Mesenteric fat pad (tissue), 1 donor: ENCODE measurements around the gene PCNP. TPM values are rescaled to one million over a fixed set of nuclear protein-coding genes. Genes with fewer than 3 reads are reported as not detected.
"Not testable (repeated sequence)": the region's sequence is repeated elsewhere in the genome, so short reads cannot be mapped to it uniquely, and the experiment has no call there.

Experiments used
- DNase-seq: peaks from one replicate; pipeline ENCODE4 v3.0.0-alpha.2; 2020; ENCODE audit warnings: low spot score
- long read RNA-seq: library from polyadenylated mRNA; unstranded; transcript quantifications from one replicate; pipeline ENCODE4 v2.0.0, GENCODE V29; 2020
- total RNA-seq: library from RNA; stranded (reverse); fragmentation: NEBNext Ultra II Directional; extraction: Animal tissue kit (Norgen Biotek cat#: 25700); gene quantifications from one replicate; pipeline ENCODE4 v1.2.1, GENCODE V29; 2021
- donor health status: DM: yes; HTN: yes; CAD: no.

PCNP gene
- 101 TPM for total RNA-seq
- long read RNA-seq, transcript PCNP-202 (5 exons, 2,165 nt), result minor isoform, 84 of 284 reads
- long read RNA-seq, transcript PCNP-201 (5 exons, 2,342 nt), result major isoform, 124 of 284 reads
- long read RNA-seq, transcript PCNP-204 (4 exons, 2,028 nt), result minor isoform, 25 of 284 reads
- long read RNA-seq, partial matches to known transcripts, result 7 of 284 reads
- long read RNA-seq, other reads (novel, unspliced or antisense), result 35 of 284 reads

- peak; percentile 99 for DNase-seq
Observed at GRCh38 chr3:101573449-101574387, at the start of gene PCNP. TSS of gene PCNP (plus strand) at chr3:101574180. CDS start at chr3:101574216, 36 bp downstream.

DNA sequence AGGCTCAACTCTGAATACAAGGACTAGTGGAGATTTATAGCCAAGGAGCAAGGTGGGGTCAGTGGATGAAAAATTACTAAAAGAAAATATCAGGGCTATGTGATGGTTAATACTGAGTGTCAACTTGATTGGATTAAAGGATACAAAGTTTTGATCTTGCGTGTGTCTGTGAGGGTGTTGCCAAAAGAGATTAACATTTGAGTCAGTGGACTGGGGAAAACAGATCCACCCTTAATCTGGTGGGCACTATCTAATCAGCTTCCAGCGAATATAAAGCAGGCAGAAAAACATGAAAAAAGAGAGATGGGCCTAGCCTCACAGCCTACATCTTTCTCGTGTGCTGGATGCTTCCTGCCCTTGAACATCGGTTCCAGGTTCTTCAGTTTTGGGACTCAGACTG lies 46.5 kb upstream of the PCNP start:
- no peak for DNase-seq

DNA sequence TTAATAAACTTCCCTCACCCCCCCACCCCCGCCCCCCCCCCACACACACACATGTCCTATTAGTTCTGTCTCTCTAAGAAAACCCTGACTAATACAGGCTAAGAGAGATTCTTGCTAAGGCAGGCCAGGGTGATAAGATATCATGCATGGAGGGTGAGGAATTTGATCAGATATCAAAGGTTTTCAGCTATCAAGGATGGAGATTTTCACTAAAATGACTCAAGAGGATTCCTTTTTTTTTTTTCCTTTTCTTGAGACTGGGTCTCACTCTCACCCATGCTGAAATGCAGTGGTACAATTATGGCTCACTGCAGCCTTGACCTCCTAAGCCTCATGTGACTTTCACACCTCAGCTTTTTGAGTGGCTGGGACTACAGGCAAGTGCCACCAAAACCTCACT lies 46.1 kb upstream of the PCNP start:
- no peak for DNase-seq

DNA sequence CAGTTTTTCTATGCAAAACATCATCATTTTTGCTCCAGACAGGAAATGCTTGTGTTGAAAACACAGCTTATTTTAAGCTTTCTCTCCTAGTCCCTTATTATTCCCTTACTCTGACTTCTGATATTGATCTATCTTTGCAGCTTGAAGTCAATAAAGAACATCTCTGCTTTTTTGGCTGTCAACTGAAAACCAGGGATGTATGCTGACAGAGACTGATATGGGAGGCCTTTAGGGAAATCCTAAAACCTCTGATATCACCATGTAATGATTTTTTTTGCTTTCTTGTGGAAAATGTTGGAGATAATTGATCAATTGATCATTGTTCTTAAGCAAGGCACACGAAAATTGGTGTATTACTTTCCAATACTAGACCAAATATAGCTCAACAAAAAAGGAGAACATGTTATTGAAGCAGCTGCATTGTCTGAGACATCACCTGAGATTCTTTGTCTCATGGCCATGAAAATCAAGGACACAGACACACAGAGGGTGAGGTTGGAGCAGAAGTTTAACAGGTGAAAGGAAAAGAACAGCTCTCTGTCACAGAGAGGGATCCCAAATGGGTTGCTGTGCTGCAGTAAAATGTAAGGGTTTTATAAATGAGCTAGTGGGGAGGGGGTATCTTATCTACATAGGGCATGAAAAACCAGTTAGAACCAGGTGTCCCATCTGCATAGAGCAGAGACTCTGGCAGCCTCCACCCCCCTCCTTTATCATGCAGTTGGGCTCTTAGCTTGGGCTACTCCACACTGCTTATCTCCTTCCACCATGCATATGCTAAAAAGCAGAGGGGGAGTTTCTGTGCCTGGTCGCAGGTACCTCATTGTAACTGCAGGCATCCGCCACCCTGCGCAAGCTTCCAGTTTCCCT lies 43.9 kb upstream of the PCNP start:
- no peak for DNase-seq

DNA sequence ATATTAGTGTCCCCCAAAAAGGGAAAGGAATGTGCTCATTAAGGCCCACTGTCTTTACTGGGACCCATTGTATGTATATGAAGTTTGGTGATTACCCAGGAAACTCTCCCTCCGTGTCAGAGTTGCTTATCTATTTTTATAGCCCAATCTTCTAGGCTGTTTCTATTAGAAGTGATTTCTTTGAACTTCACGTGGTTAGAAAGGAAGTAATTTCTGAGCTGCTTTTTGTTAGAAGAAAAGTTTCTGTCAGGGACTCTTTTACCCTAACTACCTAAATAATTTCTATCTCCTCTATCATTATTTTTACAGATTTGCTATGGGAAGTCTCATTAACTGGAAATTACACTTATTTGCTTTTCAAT lies 43.3 kb upstream of the PCNP start:
- DNase-seq, result no peak

GRCh38 chr3:101531473-101532086 lies 42.4 kb upstream of the PCNP start:
- DNase-seq, result no peak

- DNase-seq, result no peak
Observed at GRCh38 chr3:101532783-101533602, 41.0 kb upstream of the PCNP start.

- no peak for DNase-seq
Observed at GRCh38 chr3:101533603-101533968, 40.4 kb upstream of the PCNP start.

- no peak for DNase-seq
Observed at GRCh38 chr3:101535221-101535620, 38.8 kb upstream of the PCNP start.

- DNase-seq, result no peak
Observed at GRCh38 chr3:101536266-101536665, 37.7 kb upstream of the PCNP start.

DNA sequence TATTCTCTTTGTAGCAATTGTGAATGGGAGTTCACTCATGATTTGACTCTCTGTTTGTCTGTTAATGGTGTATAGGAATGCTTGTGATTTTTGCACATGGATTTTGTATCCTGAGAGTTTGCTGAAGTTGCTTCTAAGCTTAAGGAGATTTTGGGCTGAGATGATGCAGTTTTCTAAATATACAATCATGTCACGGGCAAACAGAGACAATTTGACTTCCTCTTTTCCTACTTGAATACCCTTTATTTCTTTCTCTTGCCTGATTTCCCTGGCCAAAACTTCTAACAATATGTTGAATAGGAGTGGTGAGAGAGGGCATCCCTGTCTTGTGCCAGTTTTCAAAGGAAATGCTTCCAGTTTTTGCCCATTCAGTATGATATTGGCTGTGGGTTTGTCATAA lies 37.0 kb upstream of the PCNP start:
- not testable (repeated sequence) for DNase-seq

DNA sequence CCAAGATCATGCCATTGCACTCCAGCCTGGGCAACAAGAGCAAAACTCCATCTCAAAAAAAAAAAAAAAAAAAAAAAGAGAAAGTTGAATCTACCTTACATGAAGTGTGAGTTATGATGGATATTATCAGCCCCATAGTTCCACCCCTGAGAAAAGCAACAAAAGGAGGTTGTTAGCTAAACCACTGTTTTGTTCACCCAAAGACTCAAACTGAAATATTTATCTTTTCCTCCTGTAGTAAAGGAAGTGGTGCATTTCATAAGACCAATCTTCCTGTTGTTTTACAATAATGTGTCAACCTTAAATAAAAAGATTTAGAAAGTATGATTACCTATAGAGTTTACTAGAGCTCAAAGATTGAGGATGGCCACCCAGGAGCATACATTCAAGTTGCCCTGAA lies 31.0 kb upstream of the PCNP start:
- no peak for DNase-seq

DNA sequence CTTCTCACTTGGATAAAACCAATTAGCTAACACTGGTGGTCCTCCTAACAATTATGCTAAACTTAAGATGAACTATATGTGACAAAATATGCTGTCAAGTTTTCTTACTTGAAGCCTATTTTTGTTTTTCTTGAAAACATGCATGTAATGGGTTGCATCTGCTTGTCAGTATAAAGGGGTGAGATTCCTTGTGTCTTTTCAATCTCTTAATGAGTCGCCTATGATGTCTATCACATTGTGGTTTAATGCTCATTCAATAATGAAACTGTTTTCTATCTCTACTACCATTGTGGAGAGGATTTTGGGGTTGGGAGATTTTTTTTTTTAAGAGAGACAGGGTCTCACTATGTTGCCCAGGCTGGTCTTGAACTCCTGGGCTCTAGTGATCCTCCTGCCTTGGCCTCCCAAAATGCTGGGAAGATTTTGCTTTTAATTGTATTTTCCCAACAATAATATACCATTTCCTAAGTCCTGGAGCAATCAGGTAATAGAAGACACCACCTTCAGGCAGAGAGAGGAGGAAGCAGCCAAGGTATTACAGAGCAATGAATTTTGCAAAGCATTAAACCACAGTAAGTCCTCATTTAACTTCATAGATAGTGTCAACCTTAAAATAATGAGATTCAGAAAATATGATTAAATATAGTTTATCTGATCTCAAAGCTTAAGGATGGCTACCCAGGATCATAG lies 29.7 kb upstream of the PCNP start:
- DNase-seq, result no peak

- DNase-seq, result no peak
Observed at GRCh38 chr3:101548527-101549105, 25.4 kb upstream of the PCNP start.

GRCh38 chr3:101549473-101549872 lies 24.5 kb upstream of the PCNP start:
- no peak for DNase-seq

- not testable (repeated sequence) for DNase-seq
Observed at GRCh38 chr3:101551359-101552081, 22.5 kb upstream of the PCNP start.

DNA sequence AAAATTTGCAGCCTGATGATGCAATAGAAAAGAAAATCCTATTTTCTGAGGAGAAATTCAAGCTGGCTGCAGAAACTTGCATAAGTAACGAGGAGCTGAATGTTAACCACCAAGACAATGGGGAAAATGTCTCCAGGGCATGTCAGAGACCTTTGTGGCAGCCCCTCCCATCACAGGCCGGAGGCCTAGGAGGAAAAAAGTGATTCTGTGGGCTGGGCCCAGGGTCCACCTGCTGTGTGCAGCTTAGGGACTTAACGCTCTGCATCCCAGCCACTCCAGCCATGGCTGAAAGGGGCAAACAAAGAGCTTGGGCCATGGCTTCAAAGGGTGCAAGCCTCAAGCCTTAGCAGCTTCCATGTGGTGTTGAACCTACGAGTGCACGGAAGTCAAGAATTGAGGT lies 20.6 kb upstream of the PCNP start:
- DNase-seq, result not testable (repeated sequence)

- DNase-seq, result no peak
Observed at GRCh38 chr3:101556064-101556463, 17.9 kb upstream of the PCNP start.
